Ishikawa (cell line): ENCODE measurements around the gene SRCIN1.

ENCODE experiments used
- CEBPB ChIP-seq: IDR thresholded peaks from 2 replicates; pipeline ENCODE4 v1.6.1; 2012
- CREB1 ChIP-seq: IDR thresholded peaks from 2 replicates; pipeline ENCODE4 v1.6.1; 2012; ENCODE audit warnings: low read depth
- EGR1 ChIP-seq: IDR thresholded peaks from 2 replicates; pipeline ENCODE4 v1.6.1; 2012
- EP300 ChIP-seq: IDR thresholded peaks from 2 replicates; pipeline ENCODE4 v1.6.1; 2012; ENCODE audit warnings: borderline replicate concordance
- FOXM1 ChIP-seq: IDR thresholded peaks from 2 replicates; pipeline ENCODE4 v1.6.1; 2012; ENCODE audit warnings: low read depth, borderline replicate concordance
- MAX ChIP-seq: IDR thresholded peaks from 2 replicates; pipeline ENCODE4 v1.6.1; 2012
- NFIC ChIP-seq: IDR thresholded peaks from 2 replicates; pipeline ENCODE4 v1.6.1; 2012
- RAD21 ChIP-seq: IDR thresholded peaks from 2 replicates; pipeline ENCODE4 v1.6.1; 2012; ENCODE audit warnings: low read depth
- REST ChIP-seq: IDR thresholded peaks from 2 replicates; pipeline ENCODE4 v1.6.1; 2012; ENCODE audit warnings: low read depth, mild to moderate bottlenecking
- TAF1 ChIP-seq: IDR thresholded peaks from 2 replicates; pipeline ENCODE4 v1.6.1; 2012; ENCODE audit warnings: low read depth, mild to moderate bottlenecking
- TCF12 ChIP-seq: IDR thresholded peaks from 2 replicates; pipeline ENCODE4 v1.6.1; 2012; ENCODE audit warnings: low read depth
- TEAD4 ChIP-seq: IDR thresholded peaks from 2 replicates; pipeline ENCODE4 v1.6.1; 2012
- ZBTB7A ChIP-seq: IDR thresholded peaks from 2 replicates; pipeline ENCODE4 v1.6.1; 2012; ENCODE audit warnings: low read depth
- TF ChIP-seq, protein P1 (sequence below): IDR thresholded peaks from 2 replicates; pipeline ENCODE4 v1.6.1; 2012

SRCIN1 gene

DNA sequence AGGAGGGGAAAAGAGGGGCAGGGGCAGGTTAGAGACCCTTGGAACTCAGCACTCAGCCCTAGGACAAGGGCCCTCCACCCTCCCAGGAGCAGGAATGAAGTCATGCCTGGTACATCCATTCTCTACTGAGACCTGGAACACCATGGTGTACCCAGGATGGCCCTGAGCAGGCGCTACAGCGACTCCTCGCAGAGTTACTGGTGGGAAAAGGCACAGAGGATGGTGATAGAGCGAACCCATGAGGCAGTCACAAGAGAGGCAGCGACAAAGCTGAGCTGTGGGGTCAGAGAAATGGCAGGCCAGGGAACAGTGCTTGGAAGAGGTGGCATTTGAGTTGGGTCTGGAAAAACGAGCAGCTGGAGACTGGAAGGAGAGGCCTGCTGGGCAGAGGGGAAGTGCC is 37.5 kb downstream of the SRCIN1 start:
- TF ChIP-seq REST (no peak), TCF12 (no peak), EP300 (no peak), FOXM1 (no peak)

- TF ChIP-seq, protein P1, sequence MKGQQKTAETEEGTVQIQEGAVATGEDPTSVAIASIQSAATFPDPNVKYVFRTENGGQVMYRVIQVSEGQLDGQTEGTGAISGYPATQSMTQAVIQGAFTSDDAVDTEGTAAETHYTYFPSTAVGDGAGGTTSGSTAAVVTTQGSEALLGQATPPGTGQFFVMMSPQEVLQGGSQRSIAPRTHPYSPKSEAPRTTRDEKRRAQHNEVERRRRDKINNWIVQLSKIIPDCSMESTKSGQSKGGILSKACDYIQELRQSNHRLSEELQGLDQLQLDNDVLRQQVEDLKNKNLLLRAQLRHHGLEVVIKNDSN: no peak
- TF ChIP-seq TAF1: no peak
- no peak for TF ChIP-seq FOXM1
- TF ChIP-seq TEAD4: no peak
- TF ChIP-seq EP300: no peak
- TF ChIP-seq CREB1: no peak
- TF ChIP-seq NFIC: no peak
- no peak for TF ChIP-seq TCF12
- TF ChIP-seq MAX: no peak
- no peak for TF ChIP-seq RAD21
- TF ChIP-seq CEBPB: no peak
Measured at GRCh38 chr17:38567350-38567749, 38.4 kb downstream of the SRCIN1 start.

DNA sequence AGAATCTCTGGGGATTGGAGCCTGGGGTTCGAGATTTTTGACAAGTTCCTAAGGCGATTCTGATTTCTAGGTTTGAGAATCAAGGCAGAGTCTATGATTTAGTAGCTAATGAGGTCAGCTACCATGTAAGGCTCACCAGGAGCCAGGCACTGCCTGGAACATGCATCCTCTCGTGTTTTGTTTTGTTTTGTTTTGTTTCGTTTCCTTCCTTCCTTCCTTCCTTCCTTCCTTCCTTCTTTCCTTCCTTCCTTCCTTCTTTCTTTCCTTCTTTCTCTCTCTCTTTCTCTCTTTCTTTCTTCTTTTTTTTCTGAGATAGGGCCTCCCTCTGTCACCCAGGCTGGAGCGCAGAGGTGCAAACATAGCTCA is 39.1 kb downstream of the SRCIN1 start:
- TF ChIP-seq MAX (no peak), NFIC (no peak), REST (no peak), FOXM1 (no peak), TAF1 (no peak), EGR1 (no peak), ZBTB7A (no peak), CEBPB (no peak), RAD21 (no peak)
- TF ChIP-seq, protein P1: no peak

- TF ChIP-seq REST (no peak), TCF12 (no peak)
Measured at GRCh38 chr17:38565853-38566665, 39.7 kb downstream of the SRCIN1 start.

DNA sequence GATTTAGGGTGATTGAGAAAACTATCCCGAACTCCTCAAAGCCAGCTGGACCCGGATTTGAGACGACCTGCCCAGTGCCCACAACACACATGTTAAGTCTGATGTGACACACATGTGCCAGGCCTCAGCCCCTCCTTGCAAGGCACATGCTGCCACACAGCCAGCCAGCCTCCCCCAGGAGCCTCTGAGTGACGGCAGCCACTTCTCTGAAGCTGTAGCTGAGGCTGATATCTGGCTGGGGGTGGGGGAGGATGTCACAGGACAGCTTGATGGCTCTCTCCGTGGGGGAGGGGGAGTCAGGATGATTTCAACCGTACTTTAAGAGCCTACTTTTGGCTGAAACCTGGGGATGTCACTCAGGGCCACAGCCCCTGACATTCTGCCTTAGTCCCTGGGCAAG is 40.9 kb downstream of the SRCIN1 start:
- TF ChIP-seq MAX (no peak), EP300 (no peak)
